G401 (cell line): ENCODE results near the gene MOK. TPM values are rescaled to one million over a fixed set of nuclear protein-coding genes. Genes with fewer than 3 reads are reported as not detected.

ENCODE experiments used
- DNase-seq: peaks from one replicate; pipeline ENCODE4 v3.0.0-alpha.2; 2015; ENCODE audit warnings: low spot score
- in situ Hi-C: cut with HindIII; loops from 2 replicates; pipeline ENCODE4 v1.10.0; 2016; ENCODE audit warnings: low sequenced_read_pairs, mixed read lengths
- total RNA-seq: library from RNA; depleted of rRNA; stranded (reverse); fragments of >200 nt; shearing (Covaris generic); gene quantifications from 2 replicates; pipeline ENCODE4 v1.2.3, GENCODE V29; 2014

The MOK gene
- total RNA-seq, 1 experiment from 2014 or later: 11.3 TPM

- in situ Hi-C loops: no loop called here
- DNase-seq: no peak
Observed at GRCh38 chr14:102196902-102197230, 108.1 kb downstream of the MOK start.

DNA sequence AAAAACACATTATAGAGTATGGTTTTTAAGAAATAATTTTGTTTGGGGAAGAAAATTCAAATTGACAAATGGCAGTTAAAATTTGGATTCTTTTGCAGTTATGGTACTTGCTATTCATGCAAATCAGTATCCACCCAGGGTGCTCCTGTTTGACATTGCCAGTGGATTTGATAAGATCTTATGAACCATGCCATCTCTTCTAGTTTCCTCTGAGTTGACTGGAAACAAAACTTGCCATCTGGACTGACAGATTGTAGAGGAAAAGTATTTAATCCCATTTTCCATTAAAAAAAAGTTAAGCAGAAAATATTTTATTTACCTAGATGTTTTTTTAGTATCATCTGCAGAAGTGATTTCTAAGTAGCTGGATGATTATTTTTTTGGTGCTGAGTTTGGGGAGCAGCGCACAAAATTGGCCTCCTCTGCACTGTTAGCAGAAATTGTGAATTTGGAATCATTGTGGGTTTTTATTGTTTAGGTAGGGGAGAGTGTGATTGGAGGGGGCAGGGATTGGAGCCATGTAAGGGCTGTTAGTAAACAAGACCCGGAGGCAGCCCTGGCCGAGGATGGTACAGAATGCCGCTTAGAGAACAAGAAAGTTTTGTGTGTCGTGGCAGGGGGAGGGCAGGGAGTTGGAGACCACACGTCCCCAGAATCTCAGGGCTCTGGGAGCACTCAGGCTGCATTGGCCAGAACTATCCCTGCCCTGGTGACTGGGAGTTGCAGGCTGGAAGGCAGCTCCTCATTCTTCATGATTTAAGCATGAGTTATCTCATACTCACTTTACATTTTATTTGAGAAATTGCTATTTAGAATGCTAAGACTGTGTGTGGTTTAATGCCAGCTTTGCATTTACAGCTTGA lies 108.7 kb downstream of the MOK start:
- in situ Hi-C loops: no loop called here
- DNase-seq: no peak

DNA sequence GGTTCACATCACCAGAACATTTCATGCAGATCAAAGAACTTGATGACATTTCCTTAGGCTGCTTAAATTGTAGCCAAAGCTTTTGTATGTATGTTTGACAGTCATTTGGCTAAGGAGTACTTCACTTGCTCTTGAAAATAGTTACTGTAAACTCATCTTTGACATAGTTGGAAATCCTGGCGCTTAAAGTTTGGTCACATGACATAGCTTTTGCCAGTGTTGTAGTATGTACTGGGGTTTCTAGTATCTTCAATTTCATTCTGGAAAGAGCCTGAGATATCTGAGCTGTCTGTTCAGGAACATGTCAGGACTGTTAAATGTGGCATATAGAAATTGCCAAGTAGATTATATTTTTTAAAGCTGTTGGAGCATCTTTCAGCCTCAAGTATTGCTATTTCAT lies 109.5 kb downstream of the MOK start:
- no peak for DNase-seq
- in situ Hi-C loops: no loop called here

- in situ Hi-C loops: no loop called here
- DNase-seq: no peak
Observed at GRCh38 chr14:102194856-102195255, 110.1 kb downstream of the MOK start.

DNA sequence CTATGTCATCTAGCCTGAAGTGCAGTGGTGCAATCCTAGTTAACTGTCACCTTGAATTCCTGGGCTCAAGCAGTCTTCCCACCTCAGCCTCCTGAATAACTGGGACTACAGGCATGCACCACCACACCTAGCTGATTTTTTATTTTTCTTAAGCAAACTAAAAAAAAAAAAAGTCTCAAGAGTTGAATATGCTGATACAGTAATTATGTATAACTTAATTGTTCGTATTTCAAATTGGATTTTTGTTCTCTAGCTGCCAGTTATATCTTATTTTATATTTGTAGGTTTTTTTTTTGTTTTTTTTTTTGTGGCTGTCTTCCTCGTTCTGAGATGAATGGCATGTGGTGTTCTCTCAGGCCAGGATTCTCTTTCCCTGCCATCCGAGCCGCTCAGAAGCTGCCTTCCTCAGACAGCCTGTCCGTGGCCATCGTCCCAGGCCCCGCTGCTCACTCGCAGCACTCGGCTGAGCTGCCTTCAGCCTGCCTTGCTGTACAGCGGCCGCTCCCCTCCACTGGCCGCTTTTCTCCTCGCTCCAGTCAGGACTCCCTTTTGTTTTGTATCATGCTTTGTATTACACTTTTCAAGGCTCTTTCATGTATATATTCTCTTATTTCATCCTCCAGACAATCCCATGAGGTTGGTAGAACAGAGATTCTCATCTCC lies 112.0 kb downstream of the MOK start:
- peak; percentile 63 for DNase-seq

DNA sequence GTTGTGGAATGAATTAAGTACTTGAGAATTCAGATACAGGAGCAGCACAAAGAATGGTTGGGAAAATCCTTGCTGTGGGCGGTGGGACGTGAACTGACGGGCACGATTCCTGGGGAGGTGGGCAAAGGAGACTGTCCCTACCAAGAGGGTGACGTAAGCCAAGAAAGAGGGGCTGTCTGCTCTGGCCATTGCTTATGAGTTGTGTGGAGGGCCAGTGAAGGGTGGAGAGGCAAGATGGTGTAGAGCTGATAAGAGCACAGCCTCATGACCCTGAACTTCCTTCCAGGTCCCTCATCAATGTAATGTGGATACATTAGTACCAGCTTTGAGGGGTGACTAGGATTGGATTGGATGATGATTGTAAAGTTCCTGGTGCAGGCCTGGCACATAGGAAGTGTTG lies 115.1 kb downstream of the MOK start:
- DNase-seq: no peak
- in situ Hi-C loops: no loop called here

More for the DNA sequence above, 112.0 kb downstream of the MOK start:
- in situ Hi-C loops: no loop called here

DNA sequence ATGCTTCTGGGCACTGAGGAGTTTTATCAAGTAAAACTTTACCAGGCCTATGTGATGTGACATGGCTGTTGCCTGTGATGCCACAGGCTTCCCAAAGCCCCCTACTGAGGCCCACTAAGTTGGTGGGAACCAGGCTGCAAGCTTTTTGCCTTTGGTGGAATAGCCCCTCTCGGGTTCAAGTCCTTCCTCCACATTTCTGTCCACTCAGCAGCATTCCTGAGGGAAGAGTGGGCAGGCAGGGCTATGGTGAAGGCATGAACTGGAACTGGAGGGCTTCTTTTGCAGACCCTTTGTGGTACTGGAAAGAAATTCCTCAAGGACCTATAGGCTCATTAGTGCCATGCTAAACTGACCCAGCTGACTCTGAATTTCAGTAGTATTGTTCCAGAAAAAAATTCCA lies 116.8 kb downstream of the MOK start:
- in situ Hi-C loops: no loop called here
- DNase-seq: no peak

DNA sequence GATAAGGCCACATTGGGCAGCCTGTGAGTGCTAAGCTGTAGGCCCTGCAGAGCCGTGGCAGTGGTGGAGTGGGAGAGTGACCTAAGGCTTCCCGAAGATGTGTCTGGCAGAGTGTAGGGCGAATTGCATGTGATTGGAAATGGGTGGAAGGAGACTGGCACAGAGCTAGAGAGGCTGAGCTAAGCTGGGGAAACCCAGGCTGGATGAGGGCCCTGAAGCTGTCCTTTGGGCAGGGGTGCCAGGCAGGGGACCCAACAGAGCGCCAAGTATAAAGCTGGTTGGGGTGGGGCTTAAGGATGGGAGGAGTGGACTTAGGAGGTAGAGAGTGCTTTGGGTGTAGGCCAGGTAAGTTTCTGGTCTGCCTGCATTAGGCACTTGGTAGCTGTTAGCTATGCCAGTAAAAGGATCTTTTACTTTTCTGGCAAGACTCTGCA lies 117.4 kb downstream of the MOK start:
- no peak for DNase-seq
- in situ Hi-C loops: no loop called here

DNA sequence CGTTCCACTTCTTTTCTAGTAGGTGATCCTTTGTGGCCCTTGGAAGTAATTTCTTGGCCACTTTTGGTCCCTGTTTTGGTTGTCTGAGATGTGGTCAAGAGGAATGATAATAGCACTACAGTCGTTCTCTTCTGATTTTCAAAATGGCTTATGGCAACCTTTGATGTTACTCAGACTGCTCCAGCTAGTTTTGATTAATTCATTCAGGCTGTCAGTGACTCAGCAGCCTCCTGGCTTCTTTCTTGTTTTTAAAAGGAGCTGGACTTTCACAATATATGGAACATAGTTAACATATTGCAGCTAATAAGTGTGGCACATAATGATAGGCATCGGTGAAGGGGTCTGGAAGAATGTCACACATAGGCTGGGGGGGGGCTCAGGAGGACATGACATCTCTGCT lies 117.9 kb downstream of the MOK start:
- in situ Hi-C loops: no loop called here
- DNase-seq: no peak

GRCh38 chr14:102185360-102185759 lies 119.6 kb downstream of the MOK start:
- DNase-seq: no peak

DNA sequence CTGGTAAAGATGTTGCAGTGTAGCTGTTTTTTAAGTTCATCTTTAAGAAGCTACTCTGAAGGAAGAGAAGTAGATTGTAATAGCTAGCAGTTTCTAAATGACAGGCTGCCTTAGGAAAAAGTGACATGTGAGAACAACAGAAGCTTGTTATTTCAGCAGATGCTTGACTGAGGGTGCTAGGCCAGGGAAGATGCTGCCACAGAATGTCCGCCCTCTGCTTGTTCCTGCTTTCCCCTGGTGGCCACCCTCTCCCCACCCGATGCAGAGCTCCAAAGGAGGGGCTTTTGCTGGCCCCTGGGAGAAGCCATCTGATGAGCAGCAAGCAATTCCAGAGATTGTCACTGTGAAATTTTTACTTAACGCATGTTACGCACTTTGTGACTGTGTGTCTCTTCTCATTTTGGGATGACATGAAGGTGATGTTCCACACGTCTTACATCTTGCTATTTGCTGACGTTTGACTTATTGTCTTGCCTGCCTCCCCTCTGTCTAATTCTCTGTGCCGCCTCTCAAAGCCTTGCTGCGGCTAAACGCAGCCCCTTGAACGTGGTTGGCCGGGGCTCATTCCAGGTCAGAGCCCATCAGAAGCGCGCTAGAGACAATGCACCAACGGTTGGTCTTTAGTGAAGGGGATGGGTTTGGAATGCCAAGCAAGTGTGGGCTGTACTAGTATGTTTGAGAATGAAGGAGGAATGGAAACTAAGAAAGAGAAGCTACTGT lies 120.5 kb downstream of the MOK start:
- in situ Hi-C loops: no loop called here
- DNase-seq: peak; percentile 50

More at GRCh38 chr14:102185360-102185759, 119.6 kb downstream of the MOK start:
- in situ Hi-C loops: no loop called here

GRCh38 chr14:102183886-102184285 lies 121.1 kb downstream of the MOK start:
- DNase-seq: no peak
- in situ Hi-C loops: no loop called here

DNA sequence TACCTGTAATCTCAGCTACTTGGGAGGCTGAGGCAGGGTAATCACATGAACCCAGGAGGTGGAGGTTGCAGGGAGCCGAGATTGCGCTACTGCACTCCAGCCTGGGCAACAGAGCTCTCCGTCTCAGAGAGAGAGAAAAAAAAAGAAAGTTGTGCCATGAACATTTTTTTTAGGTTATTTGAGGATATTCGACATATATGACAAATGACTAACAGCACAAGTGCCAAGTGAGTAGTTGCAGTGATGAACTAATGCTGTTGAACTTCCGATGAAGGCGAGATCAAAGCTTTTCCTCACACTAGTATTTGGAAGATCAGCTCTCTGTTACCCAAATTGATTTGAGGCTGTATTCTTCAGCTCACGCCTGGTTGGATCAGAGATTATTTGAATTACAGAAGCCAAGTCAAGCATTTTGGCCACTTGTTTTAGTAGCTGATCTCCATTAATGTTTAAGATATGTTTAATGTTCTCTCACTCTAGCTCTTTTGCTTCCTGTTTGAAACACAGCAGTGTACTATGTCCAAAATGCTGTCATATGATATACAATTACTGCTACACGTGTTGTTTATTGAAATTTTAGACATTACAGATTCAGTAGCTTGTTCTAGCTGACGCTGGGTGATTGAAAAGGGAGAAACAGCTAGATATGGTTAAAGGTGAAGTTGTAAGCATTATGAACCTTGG lies 121.9 kb downstream of the MOK start:
- in situ Hi-C loops: no loop called here
- DNase-seq: no peak

DNA sequence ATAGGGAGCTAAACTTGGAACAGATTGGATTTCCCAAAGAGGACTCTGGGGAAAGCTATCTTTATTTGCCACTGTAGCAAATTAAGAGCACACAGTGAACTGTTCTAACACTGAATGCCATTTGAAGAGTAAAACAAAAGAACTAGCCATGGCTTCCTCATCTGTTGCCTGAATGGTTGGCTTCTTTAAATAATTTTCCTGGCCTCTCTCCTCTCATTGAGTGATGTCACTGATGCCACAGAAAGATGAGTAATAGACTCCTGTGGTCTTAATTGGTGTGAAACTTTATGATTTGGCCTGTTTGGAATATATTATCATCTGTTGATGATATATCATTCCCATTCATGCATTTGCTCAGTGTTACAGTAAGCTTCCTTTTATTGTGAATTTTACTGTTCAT lies 122.8 kb downstream of the MOK start:
- no peak for DNase-seq
- in situ Hi-C loops: no loop called here

- in situ Hi-C loops: no loop called here
- no peak for DNase-seq
Observed at GRCh38 chr14:102181187-102181586, 123.8 kb downstream of the MOK start.

- no peak for DNase-seq
- in situ Hi-C loops: no loop called here
Observed at GRCh38 chr14:102180248-102180998, 124.5 kb downstream of the MOK start.
